ENCODE data around the gene ALDH1A1.

The ALDH1A1 gene

DNA sequence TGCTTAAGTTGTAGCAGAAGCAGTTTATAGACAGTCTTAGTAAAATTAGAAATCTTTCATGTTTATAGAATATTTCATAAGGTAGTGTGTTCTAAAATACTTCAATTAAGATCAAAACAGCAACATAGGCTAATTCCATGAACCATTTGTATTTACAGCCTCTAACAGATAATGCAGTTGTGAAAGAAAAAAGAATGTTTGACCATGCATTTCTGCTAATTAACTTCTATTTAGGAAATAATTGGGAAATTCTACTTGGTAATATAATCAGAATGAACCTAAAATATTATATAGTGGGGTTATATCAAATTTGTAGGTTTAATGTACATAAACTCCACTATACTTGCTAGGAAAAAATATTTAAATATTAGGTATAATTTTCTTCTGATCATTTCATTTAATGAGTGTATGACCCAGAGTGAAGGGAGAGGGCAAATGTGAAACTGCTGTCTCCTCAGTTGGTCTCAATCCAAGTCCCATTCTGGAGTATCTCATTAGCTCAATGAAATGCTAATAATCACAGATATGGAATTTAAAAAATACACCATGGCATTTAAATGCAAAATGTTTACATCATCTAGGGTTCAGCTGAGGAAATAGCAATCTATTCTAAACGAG is 34.9 kb downstream of the ALDH1A1 start:
- DNase-seq (ENCODE audit: low read depth): no peak

DNA sequence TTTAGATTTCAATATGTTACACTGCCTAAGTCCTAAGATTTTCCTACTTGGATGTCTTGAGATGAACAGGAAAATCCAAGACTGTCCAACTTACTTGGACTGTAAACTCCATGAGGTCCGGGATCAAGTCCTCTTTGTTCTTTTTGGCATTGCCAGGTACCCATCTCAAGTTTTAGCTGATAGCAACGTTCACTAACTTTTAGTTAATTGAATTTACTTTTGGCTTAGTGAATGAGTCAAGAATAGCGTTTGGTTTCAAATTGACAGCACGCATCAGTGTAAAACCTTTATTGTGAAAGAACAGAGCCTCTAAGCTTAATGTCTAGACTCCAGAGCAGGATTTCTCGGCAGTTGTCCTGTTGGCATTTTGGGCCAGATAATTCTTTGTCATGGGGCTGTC is 37.2 kb downstream of the ALDH1A1 start:
- DNase-seq (ENCODE audit: low read depth): no peak

DNA sequence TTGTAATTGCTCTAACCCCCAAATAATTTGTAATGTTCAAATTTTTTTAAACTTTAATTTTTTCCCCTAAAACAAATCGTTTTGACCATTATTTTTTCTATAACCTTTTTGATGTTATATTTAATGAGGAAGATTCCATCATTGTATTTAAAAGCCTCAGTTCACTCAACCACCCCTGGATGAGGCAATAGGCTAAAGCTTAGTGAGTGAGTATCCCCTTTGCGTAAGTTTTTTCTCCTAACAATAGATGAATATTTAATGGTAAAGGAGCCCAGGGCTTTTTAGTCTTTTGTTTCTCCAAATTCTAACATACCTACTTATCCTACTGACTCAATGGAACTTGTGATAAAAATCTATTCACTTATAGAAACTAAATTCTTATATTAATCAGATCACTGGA is 38.1 kb downstream of the ALDH1A1 start:
- DNase-seq (ENCODE audit: low read depth): no peak

DNA sequence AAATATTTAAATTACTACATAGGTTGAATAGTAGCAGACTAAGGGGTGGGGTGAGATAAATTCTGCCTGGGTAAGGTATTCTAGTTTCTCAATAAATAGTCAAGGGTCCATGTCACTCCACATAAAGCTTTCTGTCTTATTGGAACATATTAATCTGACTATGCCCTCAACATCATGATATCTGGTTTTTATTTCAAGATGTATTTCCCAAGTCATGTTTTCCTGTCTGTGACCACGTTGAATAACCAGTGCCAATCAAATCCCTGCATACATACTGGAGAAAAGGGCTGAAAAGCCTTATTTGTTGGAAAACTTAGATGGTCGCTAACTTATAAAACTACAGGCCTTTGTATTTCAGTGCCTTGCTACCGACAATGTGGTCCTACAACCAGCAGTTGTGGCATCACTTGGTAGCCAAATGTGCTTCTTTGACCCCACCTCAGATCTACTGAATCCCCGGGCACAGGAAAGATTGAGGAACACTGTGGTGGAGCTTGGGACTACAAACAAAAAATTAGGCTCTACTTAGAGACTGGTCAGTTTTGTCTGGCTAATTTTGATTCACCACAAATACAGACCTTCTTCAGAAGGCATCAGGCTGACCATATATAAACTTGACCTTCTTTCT is 39.4 kb downstream of the ALDH1A1 start:
- no peak for DNase-seq (ENCODE audit: low read depth)

DNA sequence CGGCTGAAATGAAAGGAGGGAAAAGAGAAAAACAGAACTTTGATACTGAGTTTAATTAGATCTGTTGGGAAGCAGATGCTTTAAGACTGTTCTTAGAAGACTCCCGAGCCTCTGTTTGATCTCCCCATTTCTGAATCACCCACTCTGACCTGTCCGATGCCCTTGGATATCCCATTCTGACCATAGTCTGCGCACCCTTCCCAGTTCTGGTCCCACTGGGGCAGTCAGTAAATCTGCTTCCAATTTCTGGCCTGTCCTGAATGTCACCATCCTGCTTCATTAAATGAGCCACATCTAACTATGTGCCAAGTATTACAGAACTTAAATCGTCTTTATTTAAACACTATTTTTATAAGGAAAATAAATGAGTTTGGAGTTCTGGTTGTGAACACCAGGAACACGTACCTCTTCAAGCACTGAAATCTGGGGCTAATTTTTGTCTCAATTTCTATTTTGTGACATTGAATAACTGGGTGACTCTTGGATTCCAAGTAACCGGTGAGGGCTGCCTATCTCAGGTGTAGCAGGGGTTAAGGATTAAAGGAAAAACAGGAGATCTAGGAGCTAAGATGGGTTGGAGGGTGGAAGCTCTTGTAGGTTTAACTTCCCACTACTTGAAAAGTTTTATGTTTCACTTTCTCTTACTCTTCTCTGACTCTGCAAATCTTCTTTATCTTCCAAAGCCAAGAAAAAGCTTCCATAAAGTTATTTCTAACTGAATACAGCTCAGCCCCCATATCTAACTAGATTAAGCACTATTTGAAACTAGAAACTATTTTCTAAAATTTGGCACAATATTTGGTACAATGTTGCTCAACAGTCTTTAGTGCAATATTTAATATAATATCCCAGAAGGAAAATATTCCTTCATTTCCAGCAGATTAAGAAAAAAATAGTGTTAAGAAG is 40.1 kb downstream of the ALDH1A1 start:
- no peak for DNase-seq (ENCODE audit: low read depth)

DNA sequence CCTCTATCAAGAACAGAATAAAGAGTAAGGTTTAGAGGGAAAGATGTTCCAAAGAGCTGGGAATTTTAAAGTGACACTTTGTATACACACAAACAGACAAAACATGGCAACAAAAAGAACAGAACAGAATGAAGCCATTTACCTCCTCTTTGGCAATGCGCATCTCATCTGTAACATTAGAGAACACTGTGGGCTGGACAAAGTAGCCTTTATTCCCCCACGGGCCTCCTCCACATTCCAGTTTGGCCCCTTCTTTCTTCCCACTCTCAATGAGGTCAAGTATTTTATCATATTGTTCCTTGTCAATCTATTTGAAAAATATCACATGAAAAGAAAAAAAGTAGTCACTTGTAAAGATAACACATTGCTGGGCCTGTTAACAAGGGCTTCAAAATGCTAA is 41.0 kb downstream of the ALDH1A1 start:
- DNase-seq (ENCODE audit: low read depth): no peak

DNA sequence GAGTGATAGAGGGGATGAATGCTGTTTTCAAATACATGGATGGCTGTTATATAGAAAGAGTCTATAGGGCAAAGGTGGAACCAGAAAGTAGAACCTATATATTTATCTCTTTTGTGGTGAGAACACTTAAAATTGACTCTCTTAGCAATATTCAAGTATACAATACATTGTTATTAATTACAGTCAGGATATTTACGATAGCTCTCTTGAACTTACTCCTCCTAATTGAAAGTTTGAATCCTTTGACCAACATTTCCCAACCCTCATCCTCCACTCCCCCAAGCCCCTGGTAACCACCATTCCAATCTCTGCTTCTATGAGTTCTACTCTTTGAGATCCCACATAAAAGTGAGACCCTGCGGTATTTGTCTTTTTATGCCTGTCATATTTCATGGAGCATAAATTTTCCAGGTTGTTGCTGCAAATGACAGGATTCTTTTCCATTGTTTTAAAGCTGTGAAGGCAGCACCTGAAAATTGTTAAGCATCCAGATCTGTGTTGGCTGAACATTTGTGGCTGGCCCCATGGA is 41.5 kb downstream of the ALDH1A1 start:
- DNase-seq (ENCODE audit: low read depth): no peak

DNA sequence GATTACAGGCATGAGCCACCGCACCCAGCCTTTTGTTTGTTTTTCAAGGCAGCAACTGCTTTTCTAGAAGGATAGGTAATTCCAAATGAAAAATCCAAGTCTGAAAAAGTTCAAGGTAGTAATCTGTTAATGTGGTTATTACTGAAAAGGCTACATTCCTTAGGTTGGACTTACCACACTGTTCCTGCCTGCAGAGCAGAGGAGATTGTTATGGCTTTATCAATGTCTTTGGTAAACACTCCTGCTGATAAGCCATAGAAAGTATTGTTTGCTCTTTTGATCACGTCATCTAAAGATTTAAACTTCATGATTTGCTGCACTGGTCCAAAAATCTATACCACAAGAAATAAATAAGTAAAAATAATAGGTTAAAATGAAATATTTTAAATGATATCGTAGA is 43.4 kb downstream of the ALDH1A1 start:
- no peak for DNase-seq (ENCODE audit: low read depth)

DNA sequence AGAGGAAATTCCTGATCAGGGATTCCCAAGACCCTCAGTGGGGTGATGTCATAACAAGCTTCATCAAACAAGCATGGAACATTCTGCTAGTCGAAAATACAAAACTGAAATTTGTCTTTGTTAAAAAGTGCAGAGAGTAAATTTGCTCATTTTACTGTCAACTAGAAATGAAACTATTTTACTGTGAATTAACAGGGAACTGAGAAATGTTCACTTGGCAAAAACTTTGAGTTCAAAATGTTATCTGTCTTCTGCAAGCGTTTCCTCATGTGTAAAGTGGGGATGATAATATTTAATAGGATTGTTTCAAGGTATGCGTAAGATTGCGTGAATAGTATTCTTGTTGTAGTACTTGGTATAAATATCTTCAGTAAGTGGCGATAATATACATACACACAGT is 45.4 kb downstream of the ALDH1A1 start:
- no peak for DNase-seq (ENCODE audit: low read depth)

DNA sequence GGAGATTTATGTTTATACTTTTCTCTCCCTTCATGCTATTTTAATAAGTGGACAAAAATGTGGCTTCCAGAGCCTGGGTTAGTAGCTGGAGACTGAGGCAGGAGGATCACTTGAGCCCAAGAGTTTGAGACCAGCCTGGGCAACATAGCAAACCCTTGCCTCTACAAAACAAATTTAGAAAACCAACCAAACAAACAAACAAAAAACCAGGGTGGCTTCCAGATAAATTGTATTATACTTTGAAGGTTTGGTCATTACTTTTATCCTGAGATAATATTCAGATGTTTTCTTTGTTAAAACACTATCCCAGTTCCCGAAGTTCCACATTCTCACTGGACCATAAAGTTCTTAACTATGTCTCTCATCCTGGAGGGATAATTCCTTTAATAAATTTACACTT is 46.0 kb downstream of the ALDH1A1 start:
- DNase-seq (ENCODE audit: low read depth): no peak

DNA sequence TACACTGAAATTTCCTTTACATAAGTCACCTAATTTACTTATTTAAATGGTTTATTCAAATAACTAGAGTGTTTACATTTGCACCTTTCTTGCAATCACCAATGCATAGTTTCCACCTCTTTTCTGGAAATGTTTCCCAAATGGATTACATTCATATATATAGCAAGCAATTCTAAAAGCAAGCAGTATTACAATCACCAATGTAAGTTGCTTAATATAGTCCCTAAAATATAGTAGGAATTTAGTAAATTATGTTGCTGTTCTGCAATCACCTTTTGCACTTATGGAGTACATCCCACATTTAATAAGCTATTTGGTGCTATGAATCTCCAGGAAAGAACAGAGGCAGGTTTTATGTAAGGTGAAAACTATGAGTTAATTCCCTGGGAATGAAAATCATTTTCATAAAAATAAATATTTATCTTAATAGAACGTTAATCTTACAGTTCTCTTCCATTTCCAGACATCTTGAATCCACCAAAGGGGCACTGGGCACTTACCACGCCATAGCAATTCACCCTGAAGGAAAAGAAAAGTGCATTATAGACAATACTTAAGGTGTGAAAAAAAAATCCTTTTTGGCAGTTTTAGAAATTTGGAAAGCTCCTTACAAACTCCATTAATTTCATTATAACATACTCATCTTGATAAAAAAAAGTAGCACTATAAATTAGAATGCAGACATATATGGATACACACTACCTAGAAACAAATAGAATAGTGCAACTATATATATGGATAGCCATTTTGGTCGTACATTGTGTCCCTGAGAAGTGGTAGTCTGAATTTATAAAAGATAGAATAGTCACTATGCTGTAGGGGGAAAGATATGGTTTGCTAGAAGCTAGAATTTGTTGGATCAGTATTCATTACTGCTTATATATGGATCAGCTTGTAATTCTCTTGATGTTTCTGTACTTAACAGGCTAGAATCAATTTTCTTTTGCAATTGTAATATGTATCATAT is 47.1 kb downstream of the ALDH1A1 start:
- no peak for DNase-seq (ENCODE audit: low read depth)

DNA sequence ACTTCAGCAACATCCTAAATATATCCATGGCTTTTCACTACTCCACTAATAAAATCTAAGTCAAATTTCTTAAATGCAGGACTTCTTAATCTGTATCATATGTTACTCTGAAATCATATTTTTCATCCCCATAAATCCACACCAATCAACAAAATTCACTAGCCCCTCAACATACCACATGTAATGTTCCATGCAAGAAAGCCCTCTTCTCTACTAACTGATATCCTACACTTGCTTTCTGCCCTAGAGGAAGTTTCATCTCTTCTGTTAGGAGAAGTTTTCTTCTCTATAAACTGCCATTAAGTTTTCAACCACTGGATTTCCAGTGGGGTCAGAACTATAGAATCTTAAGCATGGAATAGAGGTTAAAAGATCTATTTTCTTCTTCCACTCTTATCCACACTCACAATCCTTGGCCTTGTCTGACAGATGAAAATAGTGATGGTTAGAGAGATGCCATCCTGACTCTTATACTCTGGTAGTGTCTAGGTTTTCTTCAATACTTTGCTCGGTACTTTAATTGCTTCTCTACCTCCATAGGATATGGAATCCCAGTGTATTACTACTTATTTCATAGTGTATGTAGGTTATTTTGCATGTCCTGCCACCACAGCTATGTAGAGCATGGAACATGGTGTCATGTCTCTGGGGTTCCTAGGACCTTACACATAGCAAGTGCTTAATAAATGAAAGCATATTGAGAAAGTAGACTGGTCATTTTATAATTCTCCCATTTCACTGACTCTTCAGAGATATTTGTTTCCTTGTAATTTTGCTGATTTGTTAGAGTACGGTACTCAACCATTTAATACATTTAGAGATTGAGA is 48.4 kb downstream of the ALDH1A1 start:
- DNase-seq (ENCODE audit: low read depth): no peak

DNA sequence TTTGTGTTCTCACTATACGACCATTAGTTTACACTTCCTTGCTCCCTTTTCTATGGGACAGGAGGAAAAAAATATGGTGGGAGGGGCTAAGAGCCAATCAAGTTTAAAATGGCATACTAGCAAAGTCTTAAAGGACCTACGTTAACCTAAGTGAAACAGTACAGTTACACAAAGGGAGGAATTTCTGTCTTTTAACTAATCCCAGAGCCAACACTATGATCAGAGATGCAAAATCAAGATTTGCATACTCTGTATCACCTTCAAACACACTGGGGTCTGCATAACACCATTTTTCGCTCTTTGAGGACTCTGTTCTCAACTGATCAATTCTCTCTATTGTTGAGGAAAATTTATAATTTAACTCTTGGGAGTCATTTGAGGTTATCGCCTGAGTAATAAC is 49.8 kb downstream of the ALDH1A1 start:
- DNase-seq (ENCODE audit: low read depth): no peak

DNA sequence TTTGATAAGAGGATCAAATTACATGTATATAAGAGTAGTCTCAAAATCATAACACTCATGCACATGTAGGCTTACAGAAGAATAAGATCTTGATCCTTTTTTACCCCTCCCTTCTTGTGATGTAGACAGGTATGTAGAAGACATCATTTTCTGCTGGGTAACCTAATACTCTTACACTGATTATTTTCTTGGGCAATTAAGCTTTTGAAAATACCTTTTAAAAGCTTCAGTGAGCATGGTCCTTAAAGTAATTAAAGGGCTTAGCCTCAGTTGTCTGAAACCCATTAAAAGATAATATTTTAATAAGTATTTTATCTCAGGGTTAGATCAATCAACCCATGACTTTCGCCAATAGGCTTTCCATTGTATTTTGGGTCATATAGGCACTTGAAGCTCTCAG is 50.6 kb downstream of the ALDH1A1 start:
- no peak for DNase-seq (ENCODE audit: low read depth)

DNA sequence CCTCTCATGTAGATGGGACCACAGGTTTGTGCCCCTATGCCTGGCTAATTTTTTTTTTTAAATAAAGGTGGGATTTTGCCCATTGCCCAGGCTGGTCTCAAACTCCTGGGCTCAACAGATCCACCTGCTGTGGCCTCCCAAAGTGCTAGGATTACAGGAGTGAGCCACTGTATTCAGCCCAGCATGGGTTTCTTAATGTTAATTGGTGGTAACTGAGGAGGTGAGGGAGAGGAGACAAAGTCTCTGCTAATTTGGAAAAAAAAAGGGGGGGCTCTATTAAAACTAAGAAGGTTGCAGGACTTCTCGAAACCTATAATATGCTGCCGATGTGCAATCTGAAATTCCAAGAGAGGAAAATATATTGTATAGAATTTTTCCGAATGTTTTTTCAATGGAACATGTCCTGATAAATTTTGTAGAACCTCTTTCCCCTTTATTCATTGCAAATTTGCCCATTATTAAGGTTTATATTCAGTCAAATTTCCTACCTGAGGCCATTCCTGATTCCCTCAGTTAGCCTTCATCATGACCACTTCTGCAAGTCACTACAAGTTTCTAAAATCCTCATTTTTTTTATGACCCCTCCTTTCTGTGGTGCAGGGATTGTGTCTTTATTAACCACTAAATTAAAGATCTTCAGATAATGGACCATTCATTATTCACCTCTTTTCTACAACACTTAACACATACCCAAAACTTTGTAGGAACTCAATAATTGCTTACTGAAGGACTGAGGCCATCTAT is 52.9 kb downstream of the ALDH1A1 start:
- no peak for DNase-seq (ENCODE audit: low read depth)

DNA sequence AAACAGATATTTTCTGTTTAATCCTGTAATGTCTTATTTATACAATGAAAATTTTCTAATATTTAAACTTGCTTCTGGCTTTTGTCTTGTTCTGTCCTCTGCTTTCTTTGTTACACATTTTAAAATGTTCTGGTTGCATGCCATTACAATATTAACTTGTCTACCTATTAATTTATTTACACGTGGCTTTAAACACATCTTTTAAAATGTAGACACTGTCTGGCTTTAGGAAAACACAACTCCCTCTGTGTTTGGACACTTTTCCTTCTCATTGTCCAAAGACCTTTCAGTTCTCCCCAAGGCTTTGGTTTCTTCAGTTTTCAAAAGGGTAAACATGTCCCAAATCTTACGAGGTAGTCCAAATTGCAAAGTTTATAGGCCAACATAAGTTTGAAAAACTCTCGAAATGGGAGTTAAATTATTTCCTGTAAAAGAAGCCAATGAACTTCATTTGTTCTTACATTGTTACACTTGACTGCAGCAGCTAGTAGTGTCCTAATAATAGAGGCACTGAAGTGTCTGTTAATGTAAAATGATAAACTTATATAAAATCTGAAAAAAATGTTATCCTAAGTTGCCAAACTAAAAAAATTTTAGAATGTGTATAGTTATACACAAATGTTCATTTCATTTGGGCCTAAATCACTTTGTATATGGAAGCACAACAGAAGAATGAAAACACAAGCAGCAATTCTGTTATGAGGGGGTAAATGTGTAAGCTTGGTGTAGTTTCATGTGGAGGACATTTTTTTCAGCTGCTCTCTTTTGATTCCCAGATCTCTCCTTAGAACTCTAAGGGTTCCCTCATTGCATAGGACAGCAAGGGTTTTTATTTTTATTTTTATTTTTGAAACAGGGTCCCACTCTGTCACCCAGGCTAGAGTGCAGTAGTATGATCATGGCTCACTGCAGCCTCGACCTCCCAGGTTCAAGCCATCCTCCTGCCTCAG is 53.8 kb downstream of the ALDH1A1 start:
- DNase-seq (ENCODE audit: low read depth): no peak

DNA sequence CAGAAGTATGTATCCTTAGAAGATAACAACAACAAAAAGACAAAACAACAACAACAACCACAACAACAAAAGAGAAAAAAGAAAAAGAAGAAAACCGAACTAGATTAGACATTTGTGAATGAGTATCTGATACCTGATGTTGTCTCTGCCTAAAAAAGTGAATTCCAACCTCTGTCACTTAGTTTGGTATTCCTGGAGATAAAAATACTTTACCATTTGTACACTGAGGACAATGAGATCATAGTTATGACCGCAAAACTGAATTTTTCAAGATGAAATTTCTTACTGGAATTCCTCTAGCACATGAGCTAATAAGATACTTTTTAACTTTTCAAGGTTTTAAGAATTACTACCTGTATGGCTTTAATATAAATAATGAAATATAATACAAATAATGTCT is 54.5 kb downstream of the ALDH1A1 start:
- DNase-seq (ENCODE audit: low read depth): no peak

DNA sequence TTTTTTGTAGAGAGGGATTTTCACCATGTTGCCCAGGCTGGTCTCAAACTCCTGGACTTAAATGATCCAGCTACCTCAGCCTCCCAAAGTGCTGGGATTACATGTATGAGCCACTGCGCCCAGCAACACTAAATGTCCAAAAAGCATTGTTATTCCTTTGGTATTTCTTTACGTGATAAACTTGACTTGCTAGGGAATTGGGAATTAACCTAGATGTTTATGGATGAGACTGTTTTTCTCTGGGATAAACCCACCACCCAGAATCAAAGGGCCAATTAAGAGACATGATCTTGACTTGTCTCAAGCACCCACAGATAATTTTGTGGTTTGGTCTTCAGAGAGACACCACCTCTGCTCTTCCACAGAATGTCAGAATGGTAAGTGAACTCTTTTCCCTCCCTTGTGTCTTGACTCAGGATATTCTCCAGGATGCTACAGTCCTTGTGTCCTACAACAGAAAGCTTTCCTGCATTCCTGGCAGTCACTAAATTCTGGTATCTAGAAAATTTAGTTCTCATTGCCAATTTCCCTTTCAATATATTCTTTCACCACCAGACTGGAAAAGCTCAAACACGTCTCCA is 55.7 kb downstream of the ALDH1A1 start:
- DNase-seq (ENCODE audit: low read depth): no peak

DNA sequence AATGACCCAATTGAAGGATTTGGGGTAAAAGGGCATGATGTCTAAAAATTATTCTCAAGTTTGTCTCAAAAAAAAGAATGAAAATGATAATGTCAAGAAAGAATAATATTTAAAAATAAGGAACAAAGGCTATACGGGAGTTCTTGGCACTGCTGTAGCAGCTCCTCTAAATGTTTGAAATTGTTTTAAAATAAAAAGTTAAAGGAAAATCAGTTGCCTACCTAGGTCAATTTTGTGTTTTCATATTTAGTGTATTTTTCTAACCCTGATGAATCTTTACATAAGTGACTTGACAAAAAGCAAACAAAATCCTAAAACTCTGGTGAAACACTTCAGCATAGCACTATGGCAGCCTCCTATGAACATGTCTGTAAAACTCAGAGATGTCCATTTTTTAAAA is 56.4 kb downstream of the ALDH1A1 start:
- no peak for DNase-seq (ENCODE audit: low read depth)
